CD14-positive monocyte (primary cell): ENCODE data around the gene URAD. TPM values are rescaled to one million over a fixed set of nuclear protein-coding genes. Genes with fewer than 3 reads are reported as not detected.

Experiments
- DNase-seq, 3 donors: peaks; one replicate each; pipeline ENCODE4 v3.0.0-alpha.2; 2011 to 2022
- H2AFZ ChIP-seq: 2 replicates; pipeline ENCODE4 v1.6.0; 2012; ENCODE audit warnings: mild to moderate bottlenecking, low read depth, low read length, inconsistent platforms; ENCODE audit not compliant: insufficient read depth, poor library complexity, severe bottlenecking
- H3K27ac ChIP-seq, 2 donors: 1 replicate in 1 of 2; 2 replicates in 1 of 2; pipeline ENCODE4 v1.5.1; 2012 to 2013; ENCODE audit warnings: low read length in 2 of 2, control low read depth in 1 of 2, inconsistent platforms in 1 of 2, low read depth in 1 of 2, mild to moderate bottlenecking in 1 of 2
- H3K27me3 ChIP-seq, 2 donors: one replicate each; pipeline versions ENCODE4 v1.6.0 to v1.6.1; 2011 to 2013; ENCODE audit warnings: low read length in 2 of 2; ENCODE audit not compliant: control insufficient read depth in 2 of 2, insufficient read depth in 2 of 2
- H3K36me3 ChIP-seq, 2 donors: replicated peaks in 1 of 2; 1 replicate in 1 of 2; 2 replicates in 1 of 2; pipeline versions ENCODE4 v1.5.1 to v1.6.1; 2012 to 2013; ENCODE audit warnings: low read length in 2 of 2, control low read depth in 1 of 2, inconsistent platforms in 1 of 2, mild to moderate bottlenecking in 1 of 2; ENCODE audit not compliant: insufficient read depth in 2 of 2, control insufficient read depth in 1 of 2
- H3K4me1 ChIP-seq, 2 donors: 1 replicate in 1 of 2; 2 replicates in 1 of 2; pipeline versions ENCODE4 v1.5.1 to v1.6.1; 2012 to 2013; ENCODE audit warnings: low read length in 2 of 2, control low read depth in 1 of 2, inconsistent platforms in 1 of 2, mild to moderate bottlenecking in 1 of 2, moderate library complexity in 1 of 2; ENCODE audit not compliant: insufficient read depth in 2 of 2, control insufficient read depth in 1 of 2
- H3K4me2 ChIP-seq: replicated peaks from 2 replicates; pipeline ENCODE3; 2012; ENCODE audit warnings: low read length, moderate library complexity, mild to moderate bottlenecking; ENCODE audit not compliant: poor library complexity, severe bottlenecking; ENCODE audit errors: extremely low read depth
- H3K4me3 ChIP-seq, 3 experiments: fragments of 200-600 bp in 1 of 3; sonication (generic) in 1 of 3; replicated peaks in 1 of 3; 1 replicate in 2 of 3; 2 replicates in 1 of 3; pipeline ENCODE4 v1.5.1; 2011 to 2013; ENCODE audit warnings: low read length in 3 of 3, mild to moderate bottlenecking in 3 of 3, control low read depth in 2 of 3, low read depth in 2 of 3, inconsistent platforms in 1 of 3, moderate library complexity in 1 of 3
- H3K79me2 ChIP-seq: 2 replicates; pipeline ENCODE4 v1.6.0; 2012; ENCODE audit warnings: mild to moderate bottlenecking, control low read depth, inconsistent platforms, low read length, moderate library complexity; ENCODE audit not compliant: insufficient read depth
- H3K9ac ChIP-seq: 2 replicates; pipeline ENCODE4 v1.6.0; 2017; ENCODE audit warnings: low read length, mild to moderate bottlenecking; ENCODE audit not compliant: insufficient read depth, poor library complexity, severe bottlenecking
- H3K9me3 ChIP-seq, 2 donors: replicated peaks in 1 of 2; 1 replicate in 1 of 2; 2 replicates in 1 of 2; pipeline versions ENCODE4 v1.5.1 to v1.6.1; 2012 to 2013; ENCODE audit warnings: low read length in 2 of 2, control low read depth in 1 of 2; ENCODE audit not compliant: control insufficient read depth in 1 of 2, insufficient read depth in 1 of 2
- H4K20me1 ChIP-seq: 2 replicates; pipeline ENCODE4 v1.6.0; 2012; ENCODE audit warnings: mild to moderate bottlenecking, low read length, control low read depth, moderate library complexity; ENCODE audit not compliant: insufficient read depth
- H3K27ac Mint-ChIP-seq, 7 donors: one replicate each; pipeline ENCODE4 v1.8.0; 2020; ENCODE audit warnings: mild to moderate bottlenecking in 7 of 7, mixed read lengths in 7 of 7, moderate library complexity in 6 of 7, inconsistent platforms in 2 of 7
- H3K27me3 Mint-ChIP-seq, 3 donors: one replicate each; pipeline ENCODE4 v1.8.0; 2021 to 2022; ENCODE audit warnings: low read depth in 3 of 3, mild to moderate bottlenecking in 3 of 3, mixed read lengths in 3 of 3, moderate library complexity in 3 of 3, inconsistent platforms in 1 of 3
- H3K36me3 Mint-ChIP-seq, 2 donors: one replicate each; pipeline ENCODE4 v1.8.0; 2020; ENCODE audit warnings: mixed read lengths in 2 of 2, inconsistent platforms in 1 of 2, mild to moderate bottlenecking in 1 of 2
- H3K4me1 Mint-ChIP-seq: one replicate; pipeline ENCODE4 v1.8.0; 2020; ENCODE audit warnings: mild to moderate bottlenecking, mixed read lengths
- H3K4me3 Mint-ChIP-seq, 2 donors: one replicate each; pipeline ENCODE4 v1.8.0; 2020; ENCODE audit warnings: mild to moderate bottlenecking in 2 of 2, mixed read lengths in 2 of 2, moderate library complexity in 1 of 2
- H3K9me3 Mint-ChIP-seq, 7 donors: one replicate each; pipeline ENCODE4 v1.8.0; 2020 to 2022; ENCODE audit warnings: mixed read lengths in 7 of 7, mild to moderate bottlenecking in 6 of 7, moderate library complexity in 6 of 7, inconsistent platforms in 2 of 7
- CTCF ChIP-seq: fragments of 200-600 bp; IDR thresholded peaks from one replicate; pipeline ENCODE4 v1.8.0; 2022; ENCODE audit warnings: antibody characterized with exemption, mild to moderate bottlenecking
- WGBS: methylation state at CpG from one replicate; pipeline ENCODE4 v1.1.5; 2013; ENCODE audit warnings: missing lambda C conversion rate; ENCODE audit not compliant: insufficient coverage; 5-methylcytosine and 5-hydroxymethylcytosine counted together
- intact Hi-C, 2 donors: fragments of 100-400 bp; cut with micrococcal nuclease; formaldehyde crosslinking; loops; one replicate each; pipeline versions ENCODE4 v1.15.0 to v1.15.1; 2023
- polyA plus RNA-seq, 3 donors: library from polyadenylated mRNA; depleted of rRNA in 1 of 3; unstranded in 2 of 3; stranded (reverse) in 1 of 3; fragments of 300-500 nt in 2 of 3; fragments of >200 nt in 1 of 3; fragmentation: Illumina TruSeq in 2 of 3; gene quantifications; 1 replicate in 2 of 3; 2 replicates in 1 of 3; pipeline ENCODE4 v1.2.3, GENCODE V29; 2012 to 2021

URAD gene
- polyA plus RNA-seq, 3 donors: 0.12 TPM; not detected in 2

- Histone ChIP-seq H4K20me1 (no peaks in the 10 kb centered on the region), H3K4me2 (no peak overlapping the region), H3K4me3 (no peak overlapping the region), H3K27ac (no peak overlapping the region), H3K4me1 (no peaks in the 10 kb centered on the region), H2AFZ (no peak overlapping the region), H3K36me3 (no peaks in the 10 kb centered on the region), H3K9ac (no peak overlapping the region), H3K9me3 (no peaks in the 10 kb centered on the region), H3K79me2 (no peaks in the 10 kb centered on the region), H3K27me3 (no peaks in the 10 kb centered on the region)
- peaks cover 1 to 6% (median 5%) of the 10 kb centered on the region in 3 donors for H3K27me3 Mint-ChIP-seq
- H3K36me3 Mint-ChIP-seq: no peaks in the 10 kb centered on the region
- WGBS: 96% methylated on average over 3 of the region's 6 CpGs
- H3K4me1 Mint-ChIP-seq: no peaks in the 10 kb centered on the region
- no peak overlapping the region for H3K4me3 Mint-ChIP-seq
- H3K27ac Mint-ChIP-seq: no peak overlapping the region
- no peak for DNase-seq
- no peak for TF ChIP-seq CTCF
- intact Hi-C loops: no loop called here
- H3K9me3 Mint-ChIP-seq: no peaks in the 10 kb centered on the region
Observed at GRCh38 chr13:27991881-27992280, 3.4 kb upstream of the URAD start.

GRCh38 chr13:27985600-27985999 lies 2.9 kb downstream of the URAD start:
- H3K9ac ChIP-seq: no peak overlapping the region
- no peak overlapping the region for H3K4me2 ChIP-seq
- no peaks in the 10 kb centered on the region for H3K36me3 ChIP-seq
- peaks cover 23 to 31% of the 10 kb centered on the region in 2 donors for H3K27me3 ChIP-seq
- no CpG with 5 or more reads among the region's 1 CpG for WGBS
- intact Hi-C loops: loop anchor here (2.0 to 10.0 kb wide), 3 partner anchors 159 to 1001 kb away; no protein-coding TSS in a partner anchor
- Mint-ChIP-seq H3K9me3 (peaks cover 0 to 5% (median 0%) of the 10 kb centered on the region in 7 donors), H3K4me1 (peaks cover 4% of the 10 kb centered on the region), H3K27ac (no peak overlapping the region), H3K4me3 (no peak overlapping the region), H3K27me3 (peaks cover 32 to 35% (median 34%) of the 10 kb centered on the region in 3 donors), H3K36me3 (no peaks in the 10 kb centered on the region)
- no peaks in the 10 kb centered on the region for H4K20me1 ChIP-seq
- H3K79me2 ChIP-seq: no peaks in the 10 kb centered on the region
- peaks cover 0 to 2% of the 10 kb centered on the region in 2 donors for H3K4me1 ChIP-seq
- no peak overlapping the region for H2AFZ ChIP-seq
- H3K4me3 ChIP-seq: no peak overlapping the region
- H3K27ac ChIP-seq: no peak overlapping the region
- no peaks in the 10 kb centered on the region for H3K9me3 ChIP-seq
- no peak for TF ChIP-seq CTCF
- no peak for DNase-seq
